ENCODE measurements around the gene TAGLN. TPM values are rescaled to one million over a fixed set of nuclear protein-coding genes. Genes with fewer than 3 reads are reported as not detected.
A peak's percentile ranks its signal among the peaks of the same experiment; 100 is the strongest.

TAGLN gene
- total RNA-seq, 4 donors from 2014 or later: 899 to 4,235 (median 1,393) TPM

GRCh38 chr11:117178210-117179034, 20.7 kb upstream of the TAGLN start, which contains the start of gene SIDT2:
Gene SIDT2, plus strand, starts transcription at chr11:117178743. Its CDS starts 521 bp downstream, at chr11:117179264.
- intact Hi-C loops (cut with DNase I; ENCODE audit: low total_unique reads) (no loop called here), in situ Hi-C loops (cut with MboI; ENCODE audit: low pct_ligation_motif_present in 1 of 4, low pct_unique_long_range_greater_than_20kb in 1 of 4, low sequenced_read_pairs in 3 of 4) (no loop called here)
- Histone ChIP-seq H3K4me3 (peak within 1 kb of the TSS; percentile 83 to 95 (median 88)), H3K36me3 (peaks cover 0 to 5% (median 0%) of the 10 kb centered on the region in 4 donors), H3K4me1 (peaks cover 12 to 32% (median 29%) of the 10 kb centered on the region in 4 donors), H3K27me3 (no peaks in the 10 kb centered on the region), H3K27ac (peak within 1 kb of the TSS; percentile 95 to 98 (median 98)), H3K9me3 (no peaks in the 10 kb centered on the region)
- TF ChIP-seq POLR2AphosphoS5 (IDR thresholded peaks at IDR 0.05): peak; percentile 97 to 99 (median 98)
- TF ChIP-seq POLR2A (IDR thresholded peaks at IDR 0.05): peak; percentile 93
- TF ChIP-seq, protein P1, sequence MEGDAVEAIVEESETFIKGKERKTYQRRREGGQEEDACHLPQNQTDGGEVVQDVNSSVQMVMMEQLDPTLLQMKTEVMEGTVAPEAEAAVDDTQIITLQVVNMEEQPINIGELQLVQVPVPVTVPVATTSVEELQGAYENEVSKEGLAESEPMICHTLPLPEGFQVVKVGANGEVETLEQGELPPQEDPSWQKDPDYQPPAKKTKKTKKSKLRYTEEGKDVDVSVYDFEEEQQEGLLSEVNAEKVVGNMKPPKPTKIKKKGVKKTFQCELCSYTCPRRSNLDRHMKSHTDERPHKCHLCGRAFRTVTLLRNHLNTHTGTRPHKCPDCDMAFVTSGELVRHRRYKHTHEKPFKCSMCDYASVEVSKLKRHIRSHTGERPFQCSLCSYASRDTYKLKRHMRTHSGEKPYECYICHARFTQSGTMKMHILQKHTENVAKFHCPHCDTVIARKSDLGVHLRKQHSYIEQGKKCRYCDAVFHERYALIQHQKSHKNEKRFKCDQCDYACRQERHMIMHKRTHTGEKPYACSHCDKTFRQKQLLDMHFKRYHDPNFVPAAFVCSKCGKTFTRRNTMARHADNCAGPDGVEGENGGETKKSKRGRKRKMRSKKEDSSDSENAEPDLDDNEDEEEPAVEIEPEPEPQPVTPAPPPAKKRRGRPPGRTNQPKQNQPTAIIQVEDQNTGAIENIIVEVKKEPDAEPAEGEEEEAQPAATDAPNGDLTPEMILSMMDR (IDR thresholded peaks at IDR 0.05): no peak
- 2 to 3% methylated on average over 9 to 42 of the region's 51 CpGs for WGBS, 2 donors (ENCODE audit: low coverage in 1 of 2)
- peak; percentile 97 for DNase-seq

DNA sequence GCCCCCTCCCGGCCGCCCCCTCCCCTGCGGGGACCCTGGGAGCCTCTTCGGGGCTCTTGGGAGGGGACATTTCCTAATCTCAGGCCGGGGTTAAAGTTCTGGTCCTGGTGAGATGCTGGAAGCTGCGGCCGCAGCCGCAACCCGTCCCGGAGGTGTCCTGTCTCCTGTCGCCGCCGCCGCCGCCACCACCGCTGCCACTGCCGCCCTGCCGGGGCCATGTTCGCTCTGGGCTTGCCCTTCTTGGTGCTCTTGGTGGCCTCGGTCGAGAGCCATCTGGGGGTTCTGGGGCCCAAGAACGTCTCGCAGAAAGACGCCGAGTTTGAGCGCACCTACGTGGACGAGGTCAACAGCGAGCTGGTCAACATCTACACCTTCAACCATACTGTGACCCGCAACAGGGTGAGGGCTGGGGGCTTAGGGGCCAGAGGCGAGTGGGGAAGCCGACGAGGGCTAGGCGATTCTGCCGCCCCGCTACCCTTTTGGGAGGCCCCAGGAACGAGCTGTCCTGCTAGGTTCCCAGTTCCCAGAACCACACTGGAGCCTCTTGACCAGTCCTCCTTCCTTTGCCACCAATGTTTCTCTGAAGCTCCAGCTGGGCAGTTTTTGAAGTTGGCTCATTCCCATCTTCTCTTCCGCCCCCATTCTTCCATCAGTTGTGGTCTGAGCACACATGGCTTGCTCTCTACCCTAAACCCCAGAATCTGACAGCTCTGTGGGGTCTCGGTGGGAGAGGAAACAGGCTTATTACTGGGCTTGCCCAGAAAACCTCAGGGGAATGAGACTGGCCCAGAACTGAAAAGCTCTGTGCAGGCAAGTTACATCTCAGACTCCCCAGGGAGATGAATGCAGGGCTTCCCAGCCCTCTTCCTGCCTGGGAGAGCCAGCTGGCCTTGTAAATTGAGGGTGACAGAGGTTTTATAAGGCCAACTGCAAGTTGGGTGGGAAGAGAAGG, 19.8 kb upstream of the TAGLN start:
- H3K4me1 ChIP-seq: peaks cover 12 to 32% (median 29%) of the 10 kb centered on the region in 4 donors
- peak; percentile 63 for DNase-seq
- 2% methylated on average over 27 of the region's 39 CpGs; no CpG with 5 or more reads in 1 of the 2 donors for WGBS, 2 donors (ENCODE audit: low coverage in 1 of 2)
- no peaks in the 10 kb centered on the region for H3K9me3 ChIP-seq
- H3K36me3 ChIP-seq: peaks cover 0 to 5% (median 0%) of the 10 kb centered on the region in 4 donors
- H3K4me3 ChIP-seq: peak overlapping the region; percentile 83 to 95 (median 88)
- intact Hi-C loops (cut with DNase I; ENCODE audit: low total_unique reads) (no loop called here), in situ Hi-C loops (cut with MboI; ENCODE audit: low pct_ligation_motif_present in 1 of 4, low pct_unique_long_range_greater_than_20kb in 1 of 4, low sequenced_read_pairs in 3 of 4) (no loop called here)
- H3K27ac ChIP-seq: peak overlapping the region; percentile 95 to 98 (median 98)
- TF ChIP-seq, protein P1 (IDR thresholded peaks at IDR 0.05): peak in 1 of 5 experiments; percentile 9
- TF ChIP-seq EP300 (IDR thresholded peaks at IDR 0.05; ENCODE audit: low read depth) (no peak), POLR2AphosphoS5 (IDR thresholded peaks at IDR 0.05) (peak in 1 of 3 donors; percentile 9), POLR2A (IDR thresholded peaks at IDR 0.05) (no peak)
- no peaks in the 10 kb centered on the region for H3K27me3 ChIP-seq

DNA sequence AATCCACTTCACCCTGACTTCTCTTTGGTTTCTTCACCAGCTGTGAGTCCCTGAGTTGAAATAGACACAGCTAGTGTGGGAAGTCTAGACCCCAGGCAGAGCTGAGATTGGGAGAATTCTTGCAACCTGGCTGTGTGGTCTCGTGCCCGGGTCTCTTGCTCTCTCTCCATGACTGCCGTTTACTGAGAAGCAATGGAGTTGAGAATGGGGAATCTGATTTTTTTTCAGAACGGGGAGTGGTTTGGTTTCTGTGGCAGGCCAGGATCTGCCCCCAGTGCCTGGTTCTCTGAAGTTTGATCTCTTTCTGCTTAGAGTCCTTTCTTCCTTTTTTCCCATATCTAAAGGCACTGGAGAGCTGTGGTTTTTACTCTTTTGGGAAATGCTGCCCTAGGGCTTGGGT, 19.1 kb upstream of the TAGLN start:
- H3K4me3 ChIP-seq: peak overlapping the region; percentile 83 to 95 (median 88)
- intact Hi-C loops (cut with DNase I; ENCODE audit: low total_unique reads) (loop anchor here (5.0 kb wide), 1 partner anchor 47 kb away; no protein-coding TSS in a partner anchor), in situ Hi-C loops (cut with MboI; ENCODE audit: low pct_ligation_motif_present in 1 of 4, low pct_unique_long_range_greater_than_20kb in 1 of 4, low sequenced_read_pairs in 3 of 4) (loop anchor here in 1 of 4 donors (5.0 kb wide), 1 partner anchor 47 kb away; no protein-coding TSS in a partner anchor)

More for the DNA sequence above, 19.1 kb upstream of the TAGLN start:
- Histone ChIP-seq H3K27me3 (no peaks in the 10 kb centered on the region), H3K9me3 (no peaks in the 10 kb centered on the region), H3K4me1 (peaks cover 12 to 37% (median 29%) of the 10 kb centered on the region in 4 donors), H3K36me3 (peaks cover 0 to 5% (median 0%) of the 10 kb centered on the region in 4 donors), H3K27ac (peak overlapping the region; percentile 95 to 98 (median 98))
- TF ChIP-seq POLR2AphosphoS5 (IDR thresholded peaks at IDR 0.05) (no peak), EP300 (IDR thresholded peaks at IDR 0.05; ENCODE audit: low read depth) (no peak), POLR2A (IDR thresholded peaks at IDR 0.05) (no peak)
- TF ChIP-seq, protein P1 (IDR thresholded peaks at IDR 0.05): no peak
- DNase-seq: no peak
- WGBS, 2 donors (ENCODE audit: low coverage in 1 of 2): 24 to 26% methylated on average over 3 to 4 of the region's 4 CpGs
